ENCODE data around the gene CASP9.
"Not testable (repeated sequence)": the region's sequence is repeated elsewhere in the genome, so short reads cannot be mapped to it uniquely, and the experiment has no call there.

- TF ChIP-seq POLR2A, CTCF (IDR thresholded peaks at IDR 0.05): not testable (repeated sequence)
These were observed 37.0 kb downstream of the CASP9 start for GRCh38 chr1:15486844-15487610.

Data from lower leg skin (tissue), 3 donors.